ENCODE results near the gene PCNX2. TPM values are rescaled to one million over a fixed set of nuclear protein-coding genes. Genes with fewer than 3 reads are reported as not detected.

The PCNX2 gene
- total RNA-seq, 2 experiments from 2014 or later = 46.4 to 49.4 TPM

DNA sequence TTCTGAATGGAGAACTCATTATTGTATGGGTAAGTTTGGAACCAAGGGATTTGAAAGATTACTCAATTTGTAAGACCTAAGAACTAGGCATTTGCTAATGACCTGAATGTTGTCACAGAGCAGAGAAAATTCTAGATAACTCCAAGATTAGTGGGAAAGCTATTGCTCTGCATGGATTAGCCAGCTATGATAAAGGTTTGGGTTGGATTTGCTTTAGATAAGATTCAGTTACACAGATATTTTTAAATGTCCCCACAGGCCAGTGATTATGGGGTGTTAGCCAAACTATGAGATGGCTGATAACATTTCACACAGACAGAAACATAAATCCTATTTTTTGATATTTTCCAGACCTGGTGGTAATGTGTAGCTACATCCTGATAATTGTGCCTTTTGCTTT, 256.9 kb downstream of the PCNX2 start:
- Histone ChIP-seq H3K27me3 (ENCODE audit: control insufficient read depth in 1 of 2, insufficient read depth in 2 of 2, low read length in 2 of 2) (no peaks in the 10 kb centered on the region), H3K9me3 (ENCODE audit: control insufficient read depth in 1 of 2, insufficient read depth in 1 of 2, low read length in 2 of 2) (no peaks in the 10 kb centered on the region), H3K4me3 (ENCODE audit: low read length) (no peak overlapping the region), H3K27ac (ENCODE audit: low read depth in 1 of 2, low read length in 2 of 2) (no peak overlapping the region), H3K4me1 (ENCODE audit: insufficient read depth, low read length) (no peaks in the 10 kb centered on the region), H3K36me3 (ENCODE audit: insufficient read depth, low read length) (peaks cover 3% of the 10 kb centered on the region)
- peaks cover 62% of the 10 kb centered on the region for H3K36me3 Mint-ChIP-seq (ENCODE audit: low read depth)
- CTCF ChIA-PET = no interaction called here
- POLR2A ChIA-PET = no interaction called here
- no peak for TF ChIP-seq CTCF (IDR thresholded peaks at IDR 0.05)
- H3K4me1 Mint-ChIP-seq (ENCODE audit: low read depth) = no peaks in the 10 kb centered on the region
- intact Hi-C loops (cut with DNase I, micrococcal nuclease) = no loop called here
- no peak overlapping the region for H3K4me3 Mint-ChIP-seq
- DNase-seq = no peak
- H3K27me3 Mint-ChIP-seq = no peaks in the 10 kb centered on the region
- no peak for ATAC-seq (ENCODE audit: poor library complexity)
- no peak overlapping the region for H3K27ac Mint-ChIP-seq
- H3K9me3 Mint-ChIP-seq = no peaks in the 10 kb centered on the region

DNA sequence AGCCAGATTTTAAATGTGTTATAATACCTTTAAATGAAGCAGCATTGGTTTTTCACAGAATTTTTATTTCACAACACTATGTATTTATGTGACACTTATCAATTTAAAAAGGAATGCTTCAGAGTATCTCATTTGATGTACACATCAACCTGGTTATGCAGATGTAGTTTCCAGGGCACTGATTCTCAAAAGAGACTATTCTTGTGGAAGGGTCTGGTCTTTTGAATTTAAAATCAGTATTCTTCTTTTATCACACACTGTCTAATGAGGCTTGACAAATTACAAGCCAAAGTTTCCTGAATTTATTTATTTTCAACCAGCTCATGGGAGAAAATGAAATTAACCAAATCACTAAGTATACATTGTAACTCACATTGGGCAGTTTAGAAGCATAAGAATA, 257.7 kb downstream of the PCNX2 start:
- Mint-ChIP-seq H3K36me3 (ENCODE audit: low read depth) (peaks cover 64% of the 10 kb centered on the region), H3K27ac (no peak overlapping the region), H3K4me3 (no peak overlapping the region), H3K9me3 (no peaks in the 10 kb centered on the region), H3K27me3 (no peaks in the 10 kb centered on the region), H3K4me1 (ENCODE audit: low read depth) (no peaks in the 10 kb centered on the region)
- TF ChIP-seq CTCF (IDR thresholded peaks at IDR 0.05) = no peak
- H3K4me1 ChIP-seq (ENCODE audit: insufficient read depth, low read length) = no peaks in the 10 kb centered on the region
- no peak for DNase-seq
- intact Hi-C loops (cut with DNase I, micrococcal nuclease) = no loop called here
- no peak for ATAC-seq (ENCODE audit: poor library complexity)
- H3K27me3 ChIP-seq (ENCODE audit: control insufficient read depth in 1 of 2, insufficient read depth in 2 of 2, low read length in 2 of 2) = no peaks in the 10 kb centered on the region
- peaks cover 3% of the 10 kb centered on the region for H3K36me3 ChIP-seq (ENCODE audit: insufficient read depth, low read length)
- ChIA-PET CTCF (no interaction called here), POLR2A (no interaction called here)
- no peak overlapping the region for H3K4me3 ChIP-seq (ENCODE audit: low read length)
- no peaks in the 10 kb centered on the region for H3K9me3 ChIP-seq (ENCODE audit: control insufficient read depth in 1 of 2, insufficient read depth in 1 of 2, low read length in 2 of 2)
- no peak overlapping the region for H3K27ac ChIP-seq (ENCODE audit: low read depth in 1 of 2, low read length in 2 of 2)

GRCh38 chr1:233034836-233035235, 260.7 kb downstream of the PCNX2 start:
- no peaks in the 10 kb centered on the region for H3K4me1 ChIP-seq (ENCODE audit: insufficient read depth, low read length)
- H3K27ac Mint-ChIP-seq = no peak overlapping the region
- no peaks in the 10 kb centered on the region for H3K9me3 Mint-ChIP-seq
- H3K36me3 ChIP-seq (ENCODE audit: insufficient read depth, low read length) = peaks cover 3% of the 10 kb centered on the region
- no peaks in the 10 kb centered on the region for H3K9me3 ChIP-seq (ENCODE audit: control insufficient read depth in 1 of 2, insufficient read depth in 1 of 2, low read length in 2 of 2)
- DNase-seq = no peak
- POLR2A ChIA-PET = no interaction called here
- peaks cover 39% of the 10 kb centered on the region for H3K36me3 Mint-ChIP-seq (ENCODE audit: low read depth)
- no peak overlapping the region for H3K27ac ChIP-seq (ENCODE audit: low read depth in 1 of 2, low read length in 2 of 2)
- no peaks in the 10 kb centered on the region for H3K27me3 ChIP-seq (ENCODE audit: control insufficient read depth in 1 of 2, insufficient read depth in 2 of 2, low read length in 2 of 2)
- no peak for ATAC-seq (ENCODE audit: poor library complexity)
- no peaks in the 10 kb centered on the region for H3K4me1 Mint-ChIP-seq (ENCODE audit: low read depth)
- H3K4me3 Mint-ChIP-seq = no peak overlapping the region
- intact Hi-C loops (cut with DNase I, micrococcal nuclease) = no loop called here
- no peaks in the 10 kb centered on the region for H3K27me3 Mint-ChIP-seq
- no peak overlapping the region for H3K4me3 ChIP-seq (ENCODE audit: low read length)
- no peak for TF ChIP-seq CTCF (IDR thresholded peaks at IDR 0.05)
- CTCF ChIA-PET = no interaction called here
